ENCODE data around the gene CADM1.

CADM1 gene

DNA sequence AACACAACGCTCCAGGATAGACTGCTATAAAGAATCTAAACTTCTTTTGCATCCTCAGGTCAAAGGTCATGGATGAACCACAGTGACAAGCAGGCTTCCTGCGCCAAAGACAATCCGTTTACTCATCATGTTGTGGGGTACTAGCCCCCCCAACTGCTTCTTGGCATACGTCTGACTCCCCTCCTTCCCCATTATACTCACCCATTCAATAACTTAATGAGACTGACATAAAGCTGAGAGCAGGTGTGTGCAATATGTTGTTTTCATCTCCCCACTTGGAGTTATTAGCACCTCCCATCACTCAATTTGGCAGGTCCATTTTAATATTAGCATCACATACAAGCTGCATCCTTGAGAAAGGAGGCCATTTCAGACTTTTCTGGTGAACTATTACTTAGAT is 157.1 kb downstream of the CADM1 start:
- Histone ChIP-seq H2AFZ (ENCODE audit: low read depth) (no peak overlapping the region), H3K79me2 (ENCODE audit: insufficient read depth, low read depth) (no peaks in the 10 kb centered on the region), H3K27me3 (ENCODE audit: insufficient read depth, low read depth) (no peaks in the 10 kb centered on the region), H3K36me3 (ENCODE audit: insufficient read depth) (no peaks in the 10 kb centered on the region), H3K4me3 (IDR thresholded peaks at IDR 0.05; ENCODE audit: insufficient read depth, low read depth, low read length) (no peak overlapping the region), H3K4me1 (ENCODE audit: low read depth, poor library complexity, severe bottlenecking) (peaks cover 52% of the 10 kb centered on the region), H4K20me1 (ENCODE audit: insufficient read depth) (no peaks in the 10 kb centered on the region), H3K9ac (no peak overlapping the region), H3K4me2 (no peak overlapping the region), H3K27ac (no peak overlapping the region)
- TF ChIP-seq, protein P1, sequence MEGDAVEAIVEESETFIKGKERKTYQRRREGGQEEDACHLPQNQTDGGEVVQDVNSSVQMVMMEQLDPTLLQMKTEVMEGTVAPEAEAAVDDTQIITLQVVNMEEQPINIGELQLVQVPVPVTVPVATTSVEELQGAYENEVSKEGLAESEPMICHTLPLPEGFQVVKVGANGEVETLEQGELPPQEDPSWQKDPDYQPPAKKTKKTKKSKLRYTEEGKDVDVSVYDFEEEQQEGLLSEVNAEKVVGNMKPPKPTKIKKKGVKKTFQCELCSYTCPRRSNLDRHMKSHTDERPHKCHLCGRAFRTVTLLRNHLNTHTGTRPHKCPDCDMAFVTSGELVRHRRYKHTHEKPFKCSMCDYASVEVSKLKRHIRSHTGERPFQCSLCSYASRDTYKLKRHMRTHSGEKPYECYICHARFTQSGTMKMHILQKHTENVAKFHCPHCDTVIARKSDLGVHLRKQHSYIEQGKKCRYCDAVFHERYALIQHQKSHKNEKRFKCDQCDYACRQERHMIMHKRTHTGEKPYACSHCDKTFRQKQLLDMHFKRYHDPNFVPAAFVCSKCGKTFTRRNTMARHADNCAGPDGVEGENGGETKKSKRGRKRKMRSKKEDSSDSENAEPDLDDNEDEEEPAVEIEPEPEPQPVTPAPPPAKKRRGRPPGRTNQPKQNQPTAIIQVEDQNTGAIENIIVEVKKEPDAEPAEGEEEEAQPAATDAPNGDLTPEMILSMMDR (conservative IDR thresholded peaks at IDR 0.05; ENCODE audit: low read depth, low read length): no peak

- TF ChIP-seq, protein P1 (conservative IDR thresholded peaks at IDR 0.05; ENCODE audit: low read depth, low read length): no peak
- Histone ChIP-seq H3K4me1 (ENCODE audit: low read depth, poor library complexity, severe bottlenecking) (peaks cover 65% of the 10 kb centered on the region), H3K36me3 (ENCODE audit: insufficient read depth) (no peaks in the 10 kb centered on the region), H3K27me3 (ENCODE audit: insufficient read depth, low read depth) (no peaks in the 10 kb centered on the region), H4K20me1 (ENCODE audit: insufficient read depth) (no peaks in the 10 kb centered on the region), H3K27ac (no peak overlapping the region), H2AFZ (ENCODE audit: low read depth) (no peak overlapping the region), H3K4me3 (IDR thresholded peaks at IDR 0.05; ENCODE audit: insufficient read depth, low read depth, low read length) (no peak overlapping the region), H3K79me2 (ENCODE audit: insufficient read depth, low read depth) (no peaks in the 10 kb centered on the region), H3K4me2 (no peak overlapping the region), H3K9ac (no peak overlapping the region)
These were observed 158.4 kb downstream of the CADM1 start for GRCh38 chr11:115345840-115346239.

GRCh38 chr11:115345361-115345760 is 158.9 kb downstream of the CADM1 start:
- H3K79me2 ChIP-seq (ENCODE audit: insufficient read depth, low read depth): no peaks in the 10 kb centered on the region
- no peak overlapping the region for H3K9ac ChIP-seq
- no peak overlapping the region for H3K27ac ChIP-seq
- no peak overlapping the region for H3K4me2 ChIP-seq
- no peaks in the 10 kb centered on the region for H3K27me3 ChIP-seq (ENCODE audit: insufficient read depth, low read depth)
- no peaks in the 10 kb centered on the region for H4K20me1 ChIP-seq (ENCODE audit: insufficient read depth)
- H2AFZ ChIP-seq (ENCODE audit: low read depth): no peak overlapping the region
- peaks cover 67% of the 10 kb centered on the region for H3K4me1 ChIP-seq (ENCODE audit: low read depth, poor library complexity, severe bottlenecking)
- no peaks in the 10 kb centered on the region for H3K36me3 ChIP-seq (ENCODE audit: insufficient read depth)
- H3K4me3 ChIP-seq (IDR thresholded peaks at IDR 0.05; ENCODE audit: insufficient read depth, low read depth, low read length): no peak overlapping the region
- TF ChIP-seq, protein P1 (conservative IDR thresholded peaks at IDR 0.05; ENCODE audit: low read depth, low read length): no peak

DNA sequence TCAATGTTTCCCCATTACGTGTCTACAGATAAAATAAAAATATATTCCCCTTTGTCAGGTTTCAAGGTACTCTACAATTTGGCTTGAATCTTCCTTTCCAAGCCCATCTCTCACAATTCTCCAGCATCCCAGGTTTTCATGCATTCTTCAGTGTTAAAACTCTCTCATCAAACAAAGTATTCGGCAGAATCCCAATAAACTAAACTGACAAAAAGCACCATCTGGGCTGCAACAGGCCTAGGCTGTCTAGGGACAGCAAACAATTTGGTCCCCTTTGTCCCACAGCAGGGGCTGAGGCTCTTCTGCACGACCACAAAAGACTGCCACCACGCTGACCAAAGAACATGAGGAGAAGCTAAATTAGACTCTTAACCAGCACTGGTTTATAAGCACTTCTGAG is 159.4 kb downstream of the CADM1 start:
- TF ChIP-seq, protein P1 (conservative IDR thresholded peaks at IDR 0.05; ENCODE audit: low read depth, low read length): no peak
- Histone ChIP-seq H3K27me3 (ENCODE audit: insufficient read depth, low read depth) (no peaks in the 10 kb centered on the region), H3K4me1 (ENCODE audit: low read depth, poor library complexity, severe bottlenecking) (peaks cover 67% of the 10 kb centered on the region)

More for the DNA sequence above, 159.4 kb downstream of the CADM1 start:
- Histone ChIP-seq H3K4me2 (no peak overlapping the region), H4K20me1 (ENCODE audit: insufficient read depth) (no peaks in the 10 kb centered on the region), H3K36me3 (ENCODE audit: insufficient read depth) (no peaks in the 10 kb centered on the region), H2AFZ (ENCODE audit: low read depth) (no peak overlapping the region), H3K9ac (no peak overlapping the region), H3K27ac (no peak overlapping the region), H3K79me2 (ENCODE audit: insufficient read depth, low read depth) (no peaks in the 10 kb centered on the region), H3K4me3 (IDR thresholded peaks at IDR 0.05; ENCODE audit: insufficient read depth, low read depth, low read length) (no peak overlapping the region)
